A549 (cell line): ENCODE measurements around the gene CD151. TPM values are rescaled to one million over a fixed set of nuclear protein-coding genes. Genes with fewer than 3 reads are reported as not detected.
A peak's percentile ranks its signal among the peaks of the same experiment; 100 is the strongest.

Experiments used
- ATAC-seq, 2 experiments: fragments of 200-7000 bp in 1 of 2; fragments of >200 bp in 1 of 2; cut with Nextera tagmentation in 1 of 2; cut with Tn5 transposase in 1 of 2; 3 replicates each; pipeline versions ENCODE4 v1.8.0 to v1.9.1; 2018 to 2020; ENCODE audit warnings: mild to moderate bottlenecking in 1 of 2, moderate library complexity in 1 of 2
- CTCF ChIA-PET: fragments of 300-600 bp; sonication (Branson Sonifier 250); formaldehyde crosslinking; extraction: SDS; loops from one replicate; lab custom pipeline; 2021; ENCODE audit warnings: antibody characterized with exemption, inconsistent platforms; lab: Yijun Ruan, JAX
- POLR2A ChIA-PET: fragments of 350-600 bp; formaldehyde crosslinking; extraction: SDS; loops from one replicate; lab custom pipeline; 2021; ENCODE audit warnings: antibody characterized with exemption, inconsistent platforms; lab: Yijun Ruan, JAX
- DNase-seq, 2 experiments: peaks; one replicate each; pipeline versions ENCODE4 v3.0.0 to v3.0.0-alpha.2; 2011 to 2016; ENCODE audit warnings: low read depth in 1 of 2, low spot score in 1 of 2
- FAIRE-seq: peaks from 2 replicates; lab custom pipeline; 2011; peaks lifted over from hg19 to GRCh38; lab: Jason Lieb, UNC
- H3K27ac ChIP-seq, 2 experiments: fragments of >200 bp; sonication (Bioruptor Twin); formaldehyde crosslinking; 3 replicates each; pipeline ENCODE4 v1.5.1; 2016 to 2017
- H3K4me1 ChIP-seq: fragments of >200 bp; sonication (Bioruptor Twin); formaldehyde crosslinking; 3 replicates; pipeline ENCODE4 v1.6.1; 2016
- H3K4me2 ChIP-seq: fragments of >200 bp; sonication (Bioruptor Twin); formaldehyde crosslinking; 3 replicates; pipeline ENCODE4 v1.6.1; 2016
- H3K4me3 ChIP-seq: fragments of >200 bp; sonication (Bioruptor Twin); formaldehyde crosslinking; 3 replicates; pipeline ENCODE4 v1.5.1; 2016
- H3K9me3 ChIP-seq: fragments of >200 bp; sonication (Bioruptor Twin); formaldehyde crosslinking; 3 replicates; pipeline ENCODE4 v1.6.1; 2016
- BHLHE40 ChIP-seq: IDR thresholded peaks from 2 replicates; pipeline ENCODE4 v1.6.1; 2012; ENCODE audit warnings: low read depth, low read length, inconsistent platforms
- CBX8 ChIP-seq: fragments of 200-600 bp; sonication (generic); IDR thresholded peaks from 2 replicates; pipeline ENCODE4 v1.6.1; 2016
- CHD4 ChIP-seq: fragments of 200-600 bp; sonication (generic); IDR thresholded peaks from 2 replicates; pipeline ENCODE4 v1.6.1; 2016; ENCODE audit warnings: antibody characterized with exemption, mild to moderate bottlenecking, borderline replicate concordance
- EP300 ChIP-seq, 2 experiments: fragments of >200 bp; sonication (Bioruptor Twin); formaldehyde crosslinking; IDR thresholded peaks; 2 replicates in 1 of 2; 3 replicates in 1 of 2; pipeline ENCODE4 v1.6.1; 2016 to 2017
- ESRRA ChIP-seq: fragments of 150-350 bp; IDR thresholded peaks from 2 replicates; pipeline ENCODE4 v1.6.1; 2014; ENCODE audit warnings: mild to moderate bottlenecking, low read length, borderline replicate concordance
- FOSB ChIP-seq: fragments of 250-450 bp; sonication (Bioruptor Pico); IDR thresholded peaks from 2 replicates; pipeline ENCODE4 v1.5.0; 2020; ENCODE audit warnings: mild to moderate bottlenecking, moderate library complexity
- HDAC2 ChIP-seq: fragments of 200-600 bp; sonication (generic); IDR thresholded peaks from 2 replicates; pipeline ENCODE4 v1.6.1; 2016
- HEYL ChIP-seq: fragments of 250-450 bp; sonication (Bioruptor Pico); IDR thresholded peaks from 2 replicates; pipeline ENCODE4 v1.8.0; 2021; ENCODE audit warnings: mild to moderate bottlenecking, moderate library complexity
- HOXA7 ChIP-seq: fragments of 250-450 bp; sonication (Bioruptor Pico); IDR thresholded peaks from 2 replicates; pipeline ENCODE4 v1.5.0; 2020; ENCODE audit warnings: mild to moderate bottlenecking, moderate library complexity
- HOXB5 ChIP-seq: fragments of 250-450 bp; sonication (Bioruptor Pico); IDR thresholded peaks from 2 replicates; pipeline ENCODE4 v1.5.0; 2020; ENCODE audit warnings: mild to moderate bottlenecking, moderate library complexity
- JUN ChIP-seq, 2 experiments: fragments of >200 bp; sonication (Bioruptor Twin); formaldehyde crosslinking; IDR thresholded peaks; 2 replicates in 1 of 2; 3 replicates in 1 of 2; pipeline ENCODE4 v1.6.1; 2016 to 2017
- KDM1A ChIP-seq: fragments of 200-600 bp; sonication (generic); IDR thresholded peaks from 2 replicates; pipeline ENCODE4 v1.6.1; 2016; ENCODE audit warnings: low read depth, mild to moderate bottlenecking
- KDM5A ChIP-seq: fragments of 200-600 bp; sonication (generic); IDR thresholded peaks from 2 replicates; pipeline ENCODE4 v1.6.1; 2016; ENCODE audit warnings: antibody characterized with exemption, mild to moderate bottlenecking
- MAFK ChIP-seq: fragments of 450-650 bp; IDR thresholded peaks from 2 replicates; pipeline ENCODE4 v1.6.1; 2014; ENCODE audit not compliant: partially characterized antibody
- MAZ ChIP-seq: fragments of 150-350 bp; IDR thresholded peaks from 2 replicates; pipeline ENCODE4 v1.6.1; 2014; ENCODE audit warnings: antibody characterized with exemption, low read depth, low read length, borderline replicate concordance
- NPAS2 ChIP-seq: fragments of 250-450 bp; sonication (Bioruptor Pico); IDR thresholded peaks from 2 replicates; pipeline ENCODE4 v1.8.0; 2022; ENCODE audit warnings: mild to moderate bottlenecking, moderate library complexity, borderline replicate concordance
- NR3C1 ChIP-seq: fragments of >200 bp; sonication (Bioruptor Twin); formaldehyde crosslinking; IDR thresholded peaks from 3 replicates; pipeline ENCODE4 v1.6.1; 2017
- PHF8 ChIP-seq: fragments of 200-600 bp; sonication (generic); IDR thresholded peaks from 2 replicates; pipeline ENCODE4 v1.6.1; 2016; ENCODE audit warnings: low read depth, mild to moderate bottlenecking, antibody characterized with exemption, moderate library complexity, borderline replicate concordance
- POLR2A ChIP-seq: IDR thresholded peaks from 2 replicates; pipeline ENCODE4 v1.6.1; 2012; ENCODE audit warnings: mild to moderate bottlenecking, low read length
- POLR2AphosphoS2 ChIP-seq: conservative IDR thresholded peaks from 2 replicates; pipeline ENCODE4 v1.6.1; 2012; ENCODE audit warnings: low read length, improper control_type of control experiment, inconsistent platforms
- RCOR1 ChIP-seq: fragments of 150-350 bp; IDR thresholded peaks from 2 replicates; pipeline ENCODE4 v1.6.1; 2014; ENCODE audit warnings: antibody characterized with exemption, low read length, low read depth
- RFX5 ChIP-seq: fragments of 450-650 bp; IDR thresholded peaks from 2 replicates; pipeline ENCODE4 v1.7.1; 2014; ENCODE audit warnings: antibody characterized with exemption, mild to moderate bottlenecking, moderate library complexity
- RNF2 ChIP-seq: fragments of 200-600 bp; sonication (generic); IDR thresholded peaks from 2 replicates; pipeline ENCODE4 v1.6.1; 2016; ENCODE audit warnings: low read depth, mild to moderate bottlenecking, antibody characterized with exemption, moderate library complexity, borderline replicate concordance
- SREBF2 ChIP-seq: fragments of 450-650 bp; IDR thresholded peaks from 2 replicates; pipeline ENCODE4 v1.6.1; 2014; ENCODE audit warnings: mild to moderate bottlenecking, moderate library complexity
- TFCP2L1 ChIP-seq: fragments of 250-450 bp; sonication (Bioruptor Pico); IDR thresholded peaks from 2 replicates; pipeline ENCODE4 v1.5.0; 2021; ENCODE audit warnings: mild to moderate bottlenecking
- TP53 ChIP-seq: fragments of 250-450 bp; sonication (Bioruptor Pico); IDR thresholded peaks from 2 replicates; pipeline ENCODE4 v1.5.0; 2021; ENCODE audit warnings: mild to moderate bottlenecking, moderate library complexity
- WGBS: methylation state at CpG from one replicate; pipeline ENCODE4 v1.1.6; 2017; ENCODE audit errors: missing lambda C conversion rate; 5-methylcytosine and 5-hydroxymethylcytosine counted together
- polyA plus RNA-seq, 4 experiments: library from polyadenylated mRNA; depleted of rRNA in 3 of 4; stranded (reverse); fragments of >200 nt; fragmentation: RNase III in 1 of 4; extraction: RNeasy Plus Mini Kit Qiagen cat#74134 plus additional on column Dnase treatment in 1 of 4; gene quantifications; 2 replicates in 3 of 4; 3 replicates in 1 of 4; pipeline ENCODE4 v1.2.3, GENCODE V29; 2011 to 2017
- TF ChIP-seq, protein P1 (sequence below): IDR thresholded peaks from 2 replicates; pipeline ENCODE4 v1.6.1; 2012
- TF ChIP-seq, protein P2 (sequence below): IDR thresholded peaks from 2 replicates; pipeline ENCODE4 v1.6.1; 2012
- TF ChIP-seq, protein P3 (sequence below): fragments of >200 bp; sonication (Bioruptor Twin); formaldehyde crosslinking; IDR thresholded peaks from 3 replicates; pipeline ENCODE4 v1.6.1; 2016
- TF ChIP-seq, protein P4 (sequence below): fragments of >200 bp; sonication (Bioruptor Twin); formaldehyde crosslinking; IDR thresholded peaks from 3 replicates; pipeline ENCODE4 v1.5.1; 2016
- TF ChIP-seq, protein P5 (sequence below): fragments of 450-650 bp; IDR thresholded peaks from 2 replicates; pipeline ENCODE4 v1.6.1; 2014; ENCODE audit warnings: antibody characterized with exemption
- TF ChIP-seq, protein P6 (sequence below): fragments of 250-450 bp; sonication (Bioruptor Pico); IDR thresholded peaks from 2 replicates; pipeline ENCODE4 v1.5.0; 2021; ENCODE audit warnings: mild to moderate bottlenecking, moderate library complexity, borderline replicate concordance

CD151 gene
- polyA plus RNA-seq, 2 of the 4 experiments (the other 2 are of a cell fraction): 409 to 701 TPM

DNA sequence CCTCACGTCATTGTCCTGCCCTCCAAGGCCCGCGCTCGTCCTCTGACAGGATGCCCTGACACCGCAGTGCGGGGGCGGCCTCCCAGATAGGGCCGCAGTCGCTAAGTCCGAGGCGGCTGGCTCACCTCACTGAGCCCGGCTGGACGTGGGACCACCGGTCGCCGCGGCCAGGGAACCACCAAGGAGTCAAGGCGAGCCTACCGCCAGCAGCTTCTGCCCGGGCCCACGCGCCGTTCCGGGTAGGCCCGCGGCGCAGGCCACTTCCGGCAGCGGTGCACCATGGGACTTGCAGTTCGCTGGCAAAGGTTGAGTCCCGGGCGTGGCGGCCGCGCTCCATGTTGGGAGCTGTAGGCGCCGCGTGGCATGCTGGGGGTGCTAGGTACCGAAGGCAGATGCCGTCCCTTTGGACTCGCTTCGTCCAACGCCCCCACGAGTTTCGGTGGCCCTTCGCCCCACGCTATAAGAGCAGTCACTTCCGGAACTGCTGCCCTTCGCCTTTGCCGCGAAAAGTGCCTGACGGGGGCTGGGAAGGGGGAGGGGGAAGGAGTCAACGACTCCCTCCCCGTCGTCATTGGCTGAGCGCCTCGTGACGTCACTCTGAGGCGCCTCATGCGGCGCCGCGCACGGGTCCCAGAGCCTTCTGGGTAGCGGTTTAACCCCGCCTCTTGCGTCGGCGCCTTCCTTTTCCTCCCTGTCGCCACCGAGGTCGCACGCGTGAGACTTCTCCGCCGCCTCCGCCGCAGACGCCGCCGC is 23.3 kb upstream of the CD151 start, which contains the start of gene RPLP2 (continued):
- TF ChIP-seq, protein P1, sequence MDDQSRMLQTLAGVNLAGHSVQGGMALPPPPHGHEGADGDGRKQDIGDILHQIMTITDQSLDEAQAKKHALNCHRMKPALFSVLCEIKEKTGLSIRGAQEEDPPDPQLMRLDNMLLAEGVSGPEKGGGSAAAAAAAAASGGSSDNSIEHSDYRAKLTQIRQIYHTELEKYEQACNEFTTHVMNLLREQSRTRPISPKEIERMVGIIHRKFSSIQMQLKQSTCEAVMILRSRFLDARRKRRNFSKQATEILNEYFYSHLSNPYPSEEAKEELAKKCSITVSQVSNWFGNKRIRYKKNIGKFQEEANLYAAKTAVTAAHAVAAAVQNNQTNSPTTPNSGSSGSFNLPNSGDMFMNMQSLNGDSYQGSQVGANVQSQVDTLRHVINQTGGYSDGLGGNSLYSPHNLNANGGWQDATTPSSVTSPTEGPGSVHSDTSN: 0 out of 2 replicates have a peak, but pooled peaks have one; percentile 24
- TF ChIP-seq MAZ (peak; percentile 73; the same call in 1 of the 2 replicates), NR3C1 (no peak), NPAS2 (CRISPR knock-in tag) (no peak)
- TF ChIP-seq, protein P2, sequence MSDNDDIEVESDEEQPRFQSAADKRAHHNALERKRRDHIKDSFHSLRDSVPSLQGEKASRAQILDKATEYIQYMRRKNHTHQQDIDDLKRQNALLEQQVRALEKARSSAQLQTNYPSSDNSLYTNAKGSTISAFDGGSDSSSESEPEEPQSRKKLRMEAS: peak; percentile 95

DNA sequence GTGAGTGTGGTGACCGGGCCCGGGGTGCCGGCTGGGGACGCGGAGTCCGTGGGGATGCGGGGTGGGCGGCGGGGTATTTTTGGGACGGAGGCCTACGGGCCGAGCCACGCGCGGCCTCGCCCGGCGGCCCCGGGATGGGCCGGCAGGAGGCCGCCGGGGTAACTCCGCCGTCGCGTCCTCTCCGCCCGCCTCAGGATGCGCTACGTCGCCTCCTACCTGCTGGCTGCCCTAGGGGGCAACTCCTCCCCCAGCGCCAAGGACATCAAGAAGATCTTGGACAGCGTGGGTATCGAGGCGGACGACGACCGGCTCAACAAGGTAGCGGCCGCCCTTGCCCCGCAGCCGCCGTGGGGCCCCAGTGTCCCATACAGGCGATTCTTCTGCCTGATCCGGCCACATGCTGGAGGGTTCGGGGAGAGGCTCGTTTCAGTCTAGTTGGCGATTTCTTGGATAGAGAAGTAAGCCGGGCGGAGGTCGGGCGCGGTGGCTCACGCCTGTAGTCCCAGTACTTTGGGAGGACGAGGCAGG is 22.6 kb upstream of the CD151 start:
- ChIA-PET POLR2A (interaction anchor here (1.0 to 2.0 kb wide), 9 partner anchors 9 to 234 kb away, joined by 3 to 35 read pairs (median 6); partner anchors contain the start of genes CD151, CEND1, CHID1 and PHRF1), CTCF (interaction anchor here (2.0 kb wide), 1 partner anchor 11 kb away, joined by 10 read pairs; no protein-coding TSS in a partner anchor)
- no peak for FAIRE-seq
- Histone ChIP-seq H3K4me2 (peak overlapping the region; percentile 87), H3K4me3 (peak overlapping the region; percentile 94), H3K27ac (peak overlapping the region; percentile 95 to 97), H3K4me1 (peaks cover 37% of the 10 kb centered on the region), H3K9me3 (no peaks in the 10 kb centered on the region)
- DNase-seq: no peak
- peak in 1 of 2 experiments; percentile 1; a peak in 3 of 6 replicates for ATAC-seq
- 0% methylated on average over 16 of the region's 55 CpGs for WGBS
- no peak for TF ChIP-seq FOSB (CRISPR knock-in tag)
- no peak for TF ChIP-seq NPAS2 (CRISPR knock-in tag)
- TF ChIP-seq, protein P2: no peak
- TF ChIP-seq HOXA7 (CRISPR knock-in tag): no peak
- TF ChIP-seq POLR2A: no peak
- no peak for TF ChIP-seq POLR2AphosphoS2
- TF ChIP-seq, protein P3, sequence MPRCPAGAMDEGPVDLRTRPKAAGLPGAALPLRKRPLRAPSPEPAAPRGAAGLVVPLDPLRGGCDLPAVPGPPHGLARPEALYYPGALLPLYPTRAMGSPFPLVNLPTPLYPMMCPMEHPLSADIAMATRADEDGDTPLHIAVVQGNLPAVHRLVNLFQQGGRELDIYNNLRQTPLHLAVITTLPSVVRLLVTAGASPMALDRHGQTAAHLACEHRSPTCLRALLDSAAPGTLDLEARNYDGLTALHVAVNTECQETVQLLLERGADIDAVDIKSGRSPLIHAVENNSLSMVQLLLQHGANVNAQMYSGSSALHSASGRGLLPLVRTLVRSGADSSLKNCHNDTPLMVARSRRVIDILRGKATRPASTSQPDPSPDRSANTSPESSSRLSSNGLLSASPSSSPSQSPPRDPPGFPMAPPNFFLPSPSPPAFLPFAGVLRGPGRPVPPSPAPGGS: 0 out of 3 replicates have a peak, but pooled peaks have one; percentile 78
- TF ChIP-seq PHF8: peak; percentile 88
- no peak for TF ChIP-seq HOXB5 (CRISPR knock-in tag)
- TF ChIP-seq BHLHE40: no peak
- TF ChIP-seq MAFK: no peak
- no peak for TF ChIP-seq CHD4
- no peak for TF ChIP-seq TP53
- TF ChIP-seq, protein P4, sequence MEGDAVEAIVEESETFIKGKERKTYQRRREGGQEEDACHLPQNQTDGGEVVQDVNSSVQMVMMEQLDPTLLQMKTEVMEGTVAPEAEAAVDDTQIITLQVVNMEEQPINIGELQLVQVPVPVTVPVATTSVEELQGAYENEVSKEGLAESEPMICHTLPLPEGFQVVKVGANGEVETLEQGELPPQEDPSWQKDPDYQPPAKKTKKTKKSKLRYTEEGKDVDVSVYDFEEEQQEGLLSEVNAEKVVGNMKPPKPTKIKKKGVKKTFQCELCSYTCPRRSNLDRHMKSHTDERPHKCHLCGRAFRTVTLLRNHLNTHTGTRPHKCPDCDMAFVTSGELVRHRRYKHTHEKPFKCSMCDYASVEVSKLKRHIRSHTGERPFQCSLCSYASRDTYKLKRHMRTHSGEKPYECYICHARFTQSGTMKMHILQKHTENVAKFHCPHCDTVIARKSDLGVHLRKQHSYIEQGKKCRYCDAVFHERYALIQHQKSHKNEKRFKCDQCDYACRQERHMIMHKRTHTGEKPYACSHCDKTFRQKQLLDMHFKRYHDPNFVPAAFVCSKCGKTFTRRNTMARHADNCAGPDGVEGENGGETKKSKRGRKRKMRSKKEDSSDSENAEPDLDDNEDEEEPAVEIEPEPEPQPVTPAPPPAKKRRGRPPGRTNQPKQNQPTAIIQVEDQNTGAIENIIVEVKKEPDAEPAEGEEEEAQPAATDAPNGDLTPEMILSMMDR: no peak
- no peak for TF ChIP-seq SREBF2
- no peak for TF ChIP-seq HDAC2
- no peak for TF ChIP-seq HEYL (CRISPR knock-in tag)
- no peak for TF ChIP-seq RCOR1
- TF ChIP-seq RNF2: no peak
- no peak for TF ChIP-seq KDM1A
- TF ChIP-seq TFCP2L1 (CRISPR knock-in tag): no peak
- TF ChIP-seq JUN (IDR thresholded peaks at IDR 0.05): peak in 1 of 2 experiments; percentile 41; a peak in 2 of 5 replicates
- no peak for TF ChIP-seq ESRRA
- no peak for TF ChIP-seq CBX8
- no peak for TF ChIP-seq RFX5
- TF ChIP-seq EP300 (IDR thresholded peaks at IDR 0.05): no peak
- no peak; the same call in 1 of the 2 replicates for TF ChIP-seq KDM5A
- TF ChIP-seq, protein P5, sequence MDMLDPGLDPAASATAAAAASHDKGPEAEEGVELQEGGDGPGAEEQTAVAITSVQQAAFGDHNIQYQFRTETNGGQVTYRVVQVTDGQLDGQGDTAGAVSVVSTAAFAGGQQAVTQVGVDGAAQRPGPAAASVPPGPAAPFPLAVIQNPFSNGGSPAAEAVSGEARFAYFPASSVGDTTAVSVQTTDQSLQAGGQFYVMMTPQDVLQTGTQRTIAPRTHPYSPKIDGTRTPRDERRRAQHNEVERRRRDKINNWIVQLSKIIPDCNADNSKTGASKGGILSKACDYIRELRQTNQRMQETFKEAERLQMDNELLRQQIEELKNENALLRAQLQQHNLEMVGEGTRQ: no peak
- TF ChIP-seq, protein P6, sequence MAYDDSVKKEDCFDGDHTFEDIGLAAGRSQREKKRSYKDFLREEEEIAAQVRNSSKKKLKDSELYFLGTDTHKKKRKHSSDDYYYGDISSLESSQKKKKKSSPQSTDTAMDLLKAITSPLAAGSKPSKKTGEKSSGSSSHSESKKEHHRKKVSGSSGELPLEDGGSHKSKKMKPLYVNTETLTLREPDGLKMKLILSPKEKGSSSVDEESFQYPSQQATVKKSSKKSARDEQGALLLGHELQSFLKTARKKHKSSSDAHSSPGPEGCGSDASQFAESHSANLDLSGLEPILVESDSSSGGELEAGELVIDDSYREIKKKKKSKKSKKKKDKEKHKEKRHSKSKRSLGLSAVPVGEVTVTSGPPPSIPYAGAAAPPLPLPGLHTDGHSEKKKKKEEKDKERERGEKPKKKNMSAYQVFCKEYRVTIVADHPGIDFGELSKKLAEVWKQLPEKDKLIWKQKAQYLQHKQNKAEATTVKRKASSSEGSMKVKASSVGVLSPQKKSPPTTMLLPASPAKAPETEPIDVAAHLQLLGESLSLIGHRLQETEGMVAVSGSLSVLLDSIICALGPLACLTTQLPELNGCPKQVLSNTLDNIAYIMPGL: peak; percentile 32; the same call in 1 of the 2 replicates
